ENCODE measurements around the gene MINDY1.

GRCh38 chr1:150957666-150958065 lies 49.0 kb downstream of the MINDY1 start:
- TF ChIP-seq MAX (IDR thresholded peaks at IDR 0.05; ENCODE audit: low read depth, low read length) = no peak
- no peak for TF ChIP-seq CTCF (IDR thresholded peaks at IDR 0.05 in 2 of 3, conservative IDR thresholded peaks at IDR 0.05 in 1 of 3; ENCODE audit: control insufficient read depth in 2 of 3, extremely low read depth in 1 of 3, insufficient read depth in 1 of 3, low read depth in 3 of 3, low read length in 3 of 3)
- no peak for TF ChIP-seq EZH2 (IDR thresholded peaks at IDR 0.05; ENCODE audit: borderline replicate concordance, control insufficient read depth, low read depth, low read length)
- no peak for TF ChIP-seq REST (IDR thresholded peaks at IDR 0.05; ENCODE audit: low read depth, low read length)
- TF ChIP-seq USF2 (IDR thresholded peaks at IDR 0.05; ENCODE audit: borderline replicate concordance, low read depth, low read length) = no peak
- no peak for TF ChIP-seq ATF7 (IDR thresholded peaks at IDR 0.05; ENCODE audit: low read depth)
- TF ChIP-seq LARP7 (IDR thresholded peaks at IDR 0.05) = no peak
- no peak for TF ChIP-seq RELA (IDR thresholded peaks at IDR 0.05; ENCODE audit: borderline replicate concordance, partially characterized antibody)
- no peak for TF ChIP-seq CHD4 (IDR thresholded peaks at IDR 0.05)
- TF ChIP-seq ELK1 (IDR thresholded peaks at IDR 0.05; ENCODE audit: low read depth, low read length) = no peak
- no peak for TF ChIP-seq POLR2A (IDR thresholded peaks at IDR 0.05; ENCODE audit: low read depth, low read length)
- no peak for TF ChIP-seq CEBPB (IDR thresholded peaks at IDR 0.05; ENCODE audit: borderline replicate concordance in 1 of 2, low read depth in 2 of 2, low read length in 2 of 2)
- TF ChIP-seq NKRF (conservative IDR thresholded peaks at IDR 0.05) = no peak
- TF ChIP-seq SP1 (IDR thresholded peaks at IDR 0.05; ENCODE audit: low read depth, low read length) = no peak
